MM.1S (cell line): ENCODE results near the gene ARRDC2.

Source experiments
- DNase-seq: peaks from one replicate; pipeline ENCODE4 v3.0.0-alpha.2; 2015
- H2AFZ ChIP-seq: fragments of 300-600 bp; sonication (generic); 2 replicates; pipeline ENCODE4 v1.6.0; 2016; ENCODE audit warnings: antibody characterized with exemption, low read length
- H3F3A ChIP-seq: fragments of 300-600 bp; sonication (generic); 2 replicates; pipeline ENCODE4 v1.6.1; 2016; ENCODE audit warnings: mild to moderate bottlenecking, antibody characterized with exemption, low read length, moderate library complexity, mixed read lengths; ENCODE audit not compliant: insufficient read depth
- H3K27ac ChIP-seq: fragments of 300-600 bp; sonication (generic); 2 replicates; pipeline ENCODE4 v1.5.1; 2016; ENCODE audit warnings: mild to moderate bottlenecking, low read length
- H3K27me3 ChIP-seq: fragments of 300-600 bp; sonication (generic); replicated peaks from 2 replicates; pipeline ENCODE4 v1.6.0; 2016; ENCODE audit warnings: low read length; ENCODE audit not compliant: insufficient read depth
- H3K36me3 ChIP-seq: fragments of 300-600 bp; sonication (generic); replicated peaks from 2 replicates; pipeline ENCODE4 v1.6.1; 2016; ENCODE audit warnings: mild to moderate bottlenecking, low read length, mixed read lengths; ENCODE audit not compliant: insufficient read depth
- H3K4me1 ChIP-seq: fragments of 300-600 bp; sonication (generic); 2 replicates; pipeline ENCODE4 v1.6.1; 2016; ENCODE audit warnings: low read length, mixed read lengths
- H3K4me2 ChIP-seq: fragments of 300-600 bp; sonication (generic); 2 replicates; pipeline ENCODE4 v1.6.0; 2016; ENCODE audit warnings: low read depth, low read length
- H3K4me3 ChIP-seq: fragments of 300-600 bp; sonication (generic); 2 replicates; pipeline ENCODE4 v1.5.1; 2016; ENCODE audit warnings: low read length, mixed read lengths
- H3K79me2 ChIP-seq: fragments of 300-600 bp; sonication (generic); 2 replicates; pipeline ENCODE4 v1.6.1; 2016; ENCODE audit warnings: mixed run types, low read length, mixed read lengths
- H3K9ac ChIP-seq: fragments of 300-600 bp; sonication (generic); 2 replicates; pipeline ENCODE4 v1.6.1; 2016; ENCODE audit warnings: low read length, mixed read lengths
- H3K9me2 ChIP-seq: fragments of 300-600 bp; sonication (generic); replicated peaks from 2 replicates; pipeline ENCODE4 v1.6.1; 2016; ENCODE audit warnings: mild to moderate bottlenecking, low read length, mixed read lengths; ENCODE audit not compliant: insufficient read depth
- H3K9me3 ChIP-seq: fragments of 300-600 bp; sonication (generic); replicated peaks from 2 replicates; pipeline ENCODE4 v1.6.1; 2016; ENCODE audit warnings: mild to moderate bottlenecking, low read length, mixed read lengths; ENCODE audit not compliant: insufficient read depth
- H4K20me1 ChIP-seq: fragments of 300-600 bp; sonication (generic); 2 replicates; pipeline ENCODE4 v1.6.1; 2016; ENCODE audit warnings: mild to moderate bottlenecking, low read length, moderate library complexity, mixed read lengths; ENCODE audit not compliant: insufficient read depth
- EZH2 ChIP-seq: fragments of 300-600 bp; sonication (generic); optimal IDR thresholded peaks from 2 replicates; pipeline ENCODE3; 2017; ENCODE audit warnings: low read depth, mild to moderate bottlenecking, antibody characterized with exemption, low read length, mixed read lengths
- EZH2phosphoT487 ChIP-seq: fragments of 300-600 bp; sonication (generic); IDR thresholded peaks from 2 replicates; pipeline ENCODE4 v1.6.1; 2018; ENCODE audit warnings: antibody characterized with exemption, low read length
- TF ChIP-seq, protein P1 (sequence below): fragments of 300-600 bp; sonication (generic); IDR thresholded peaks from 2 replicates; pipeline ENCODE4 v1.5.1; 2016; ENCODE audit warnings: antibody characterized with exemption, low read length, mixed read lengths

Gene ARRDC2

DNA sequence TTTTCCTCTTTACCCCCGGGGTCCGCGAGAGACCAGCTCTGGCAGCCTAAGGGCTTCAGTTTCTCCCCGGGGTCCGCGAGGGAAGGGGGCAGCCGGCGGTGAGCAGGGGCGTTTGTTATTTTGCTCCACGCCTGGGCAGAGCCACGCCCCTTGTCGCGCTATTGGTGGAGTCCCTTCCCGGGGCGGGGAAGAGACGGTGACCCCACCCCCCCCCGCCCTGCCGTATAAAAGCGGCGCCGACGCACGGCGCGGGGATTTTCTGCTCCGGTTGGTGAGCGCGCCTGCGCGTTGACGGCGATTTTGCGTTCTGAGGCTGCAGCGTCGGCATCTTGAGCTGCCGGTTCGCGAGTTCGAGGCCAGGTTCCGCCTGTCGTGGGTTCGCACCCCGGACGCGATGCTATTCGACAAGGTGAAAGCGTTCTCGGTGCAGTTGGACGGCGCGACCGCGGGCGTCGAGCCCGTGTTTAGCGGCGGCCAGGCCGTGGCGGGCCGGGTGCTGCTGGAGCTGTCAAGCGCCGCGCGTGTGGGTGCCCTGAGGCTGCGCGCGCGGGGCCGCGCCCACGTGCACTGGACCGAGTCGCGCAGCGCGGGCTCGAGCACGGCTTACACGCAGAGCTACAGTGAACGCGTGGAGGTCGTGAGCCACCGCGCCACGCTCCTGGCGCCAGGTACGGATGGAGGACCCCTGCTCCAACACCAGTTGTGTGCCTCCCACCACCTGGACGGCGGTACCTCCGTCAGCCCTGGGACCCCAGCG, at the start of gene ARRDC2:
ARRDC2 (plus strand) TSS at position 254 of the 757 bp plus-strand sequence; CDS start at position 395, 141 bp downstream.
- Histone ChIP-seq H3K79me2 (no peaks in the 10 kb centered on the region), H4K20me1 (no peaks in the 10 kb centered on the region), H3K27me3 (peaks cover 59% of the 10 kb centered on the region), H3K36me3 (no peaks in the 10 kb centered on the region), H3K4me2 (peak within 1 kb of the TSS; percentile 82), H3K9ac (no peak within 1 kb of the TSS), H3F3A (no peaks in the 10 kb centered on the region), H3K9me2 (no peaks in the 10 kb centered on the region), H3K9me3 (no peaks in the 10 kb centered on the region), H2AFZ (peak within 1 kb of the TSS; percentile 55), H3K4me3 (peak within 1 kb of the TSS; percentile 44), H3K4me1 (0 out of 2 replicates have a peak, but pooled peaks cover 4% of the 10 kb centered on the region), H3K27ac (no peak within 1 kb of the TSS)
- DNase-seq, result peak; percentile 73
- TF ChIP-seq EZH2 (no peak), EZH2phosphoT487 (no peak)
- TF ChIP-seq, protein P1, sequence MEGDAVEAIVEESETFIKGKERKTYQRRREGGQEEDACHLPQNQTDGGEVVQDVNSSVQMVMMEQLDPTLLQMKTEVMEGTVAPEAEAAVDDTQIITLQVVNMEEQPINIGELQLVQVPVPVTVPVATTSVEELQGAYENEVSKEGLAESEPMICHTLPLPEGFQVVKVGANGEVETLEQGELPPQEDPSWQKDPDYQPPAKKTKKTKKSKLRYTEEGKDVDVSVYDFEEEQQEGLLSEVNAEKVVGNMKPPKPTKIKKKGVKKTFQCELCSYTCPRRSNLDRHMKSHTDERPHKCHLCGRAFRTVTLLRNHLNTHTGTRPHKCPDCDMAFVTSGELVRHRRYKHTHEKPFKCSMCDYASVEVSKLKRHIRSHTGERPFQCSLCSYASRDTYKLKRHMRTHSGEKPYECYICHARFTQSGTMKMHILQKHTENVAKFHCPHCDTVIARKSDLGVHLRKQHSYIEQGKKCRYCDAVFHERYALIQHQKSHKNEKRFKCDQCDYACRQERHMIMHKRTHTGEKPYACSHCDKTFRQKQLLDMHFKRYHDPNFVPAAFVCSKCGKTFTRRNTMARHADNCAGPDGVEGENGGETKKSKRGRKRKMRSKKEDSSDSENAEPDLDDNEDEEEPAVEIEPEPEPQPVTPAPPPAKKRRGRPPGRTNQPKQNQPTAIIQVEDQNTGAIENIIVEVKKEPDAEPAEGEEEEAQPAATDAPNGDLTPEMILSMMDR, result no peak

DNA sequence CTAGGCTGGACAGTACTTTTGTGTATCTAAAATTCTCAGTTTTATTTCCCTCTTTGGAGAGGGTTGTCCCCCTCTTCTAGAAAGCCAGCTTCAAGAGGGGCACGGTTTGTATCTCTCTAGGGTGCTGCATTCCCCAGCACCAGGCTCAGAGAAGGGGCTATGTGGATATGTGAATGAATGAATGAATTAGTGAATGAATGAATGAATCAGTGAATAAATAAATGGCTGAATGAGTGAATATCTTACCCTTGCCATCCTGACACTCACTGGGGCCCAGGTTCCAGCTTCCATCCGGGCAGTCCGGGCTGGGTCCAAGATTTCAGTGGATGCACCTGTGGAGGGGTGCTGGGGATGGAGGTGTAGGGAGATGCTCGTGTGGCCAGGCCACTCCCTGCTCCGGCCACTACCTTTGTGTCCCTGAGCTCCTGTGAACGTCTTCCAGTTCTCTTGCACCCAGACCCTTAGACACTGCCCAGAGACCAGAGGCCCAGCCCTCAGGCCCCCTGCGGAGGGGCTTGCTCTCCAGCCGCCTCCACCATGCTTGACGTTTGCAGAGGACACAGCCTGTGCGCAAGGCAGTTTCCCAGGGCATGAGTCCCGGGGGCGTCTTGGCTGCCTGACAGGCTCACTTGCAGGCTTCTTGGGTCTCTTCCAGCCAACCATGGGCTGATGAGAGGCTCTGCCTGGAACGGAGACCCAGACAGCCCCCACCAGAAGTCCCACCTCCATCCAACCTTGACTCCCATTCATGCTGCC, 43.9 kb upstream of the ARRDC2 start:
- Histone ChIP-seq H3K4me3 (no peak overlapping the region), H3K79me2 (no peaks in the 10 kb centered on the region), H4K20me1 (no peaks in the 10 kb centered on the region), H2AFZ (no peak overlapping the region), H3K9me2 (no peaks in the 10 kb centered on the region), H3K9ac (no peak overlapping the region), H3K4me2 (no peak overlapping the region), H3K27me3 (peaks cover 86% of the 10 kb centered on the region), H3F3A (no peaks in the 10 kb centered on the region), H3K4me1 (no peaks in the 10 kb centered on the region), H3K27ac (no peak overlapping the region), H3K9me3 (no peaks in the 10 kb centered on the region), H3K36me3 (no peaks in the 10 kb centered on the region)
- DNase-seq, result no peak
- TF ChIP-seq EZH2 (no peak), EZH2phosphoT487 (no peak)
- TF ChIP-seq, protein P1, result no peak

DNA sequence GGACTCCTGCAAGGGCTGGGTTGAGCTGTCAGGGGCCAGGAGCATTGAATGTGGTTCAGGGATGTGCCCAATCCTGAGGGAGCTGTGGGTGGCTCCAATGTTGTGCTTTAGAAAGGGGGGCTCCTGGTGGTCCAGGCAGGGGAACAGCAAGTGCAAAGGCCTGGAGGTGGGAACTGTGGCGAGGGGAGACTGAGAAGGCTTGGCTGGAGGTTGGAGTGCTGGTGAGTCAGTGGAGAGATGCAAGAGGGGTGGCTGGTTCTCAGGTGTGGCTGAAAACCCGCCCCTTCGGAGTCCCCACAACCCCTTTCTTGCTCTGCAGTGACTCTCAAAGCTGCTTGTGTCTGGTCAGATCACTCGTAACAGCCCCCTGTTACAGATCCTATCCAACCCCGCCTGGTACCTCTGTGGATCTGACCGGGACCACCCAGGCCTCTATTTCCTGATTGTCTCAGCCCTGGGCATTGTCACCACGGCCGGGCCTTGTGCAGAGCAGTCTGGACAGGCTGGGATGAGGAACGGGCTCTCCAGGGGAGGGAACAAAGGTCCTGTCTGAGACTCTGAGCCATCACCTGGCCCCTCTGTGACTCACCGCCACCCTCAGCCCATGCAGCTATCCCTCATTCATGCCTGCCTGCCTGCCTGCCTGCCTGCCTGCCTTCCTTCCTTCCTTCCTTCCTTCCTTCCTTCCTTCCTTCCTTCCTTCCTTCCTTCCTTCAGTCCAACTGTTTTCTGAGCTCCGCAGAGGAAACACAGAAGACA, 42.4 kb upstream of the ARRDC2 start:
- TF ChIP-seq EZH2, result no peak
- Histone ChIP-seq H3K4me3 (no peak overlapping the region), H3K79me2 (no peaks in the 10 kb centered on the region), H3K27ac (no peak overlapping the region), H3K9me3 (no peaks in the 10 kb centered on the region), H3F3A (no peaks in the 10 kb centered on the region), H3K36me3 (no peaks in the 10 kb centered on the region), H3K9ac (no peak overlapping the region), H3K27me3 (peaks cover 85% of the 10 kb centered on the region), H2AFZ (no peak overlapping the region), H3K4me2 (no peak overlapping the region), H4K20me1 (no peaks in the 10 kb centered on the region), H3K4me1 (no peaks in the 10 kb centered on the region), H3K9me2 (no peaks in the 10 kb centered on the region)
- no peak for DNase-seq
